WTC11 (cell line): ENCODE measurements around the gene MARK2.

ENCODE experiments used
- CTCF ChIP-seq: fragments of 200-600 bp; IDR thresholded peaks from 2 replicates; pipeline ENCODE4 v1.8.0; 2022; ENCODE audit warnings: antibody characterized with exemption
- ELF4 ChIP-seq: sonication (generic); formaldehyde crosslinking; IDR thresholded peaks from 2 replicates; pipeline ENCODE4 v1.8.1; 2022; ENCODE audit warnings: low read depth, mild to moderate bottlenecking, moderate library complexity, missing genetic modification reagents
- ESRRA ChIP-seq: sonication (generic); formaldehyde crosslinking; IDR thresholded peaks from 2 replicates; pipeline ENCODE4 v1.8.1; 2022; ENCODE audit warnings: mild to moderate bottlenecking, missing genetic modification reagents, borderline replicate concordance
- GABPB1 ChIP-seq: sonication (generic); formaldehyde crosslinking; IDR thresholded peaks from 2 replicates; pipeline ENCODE4 v1.8.1; 2023; ENCODE audit warnings: mild to moderate bottlenecking, missing genetic modification reagents
- JUN ChIP-seq: sonication (generic); formaldehyde crosslinking; IDR thresholded peaks from 2 replicates; pipeline ENCODE4 v1.8.0; 2023; ENCODE audit warnings: mild to moderate bottlenecking, missing genetic modification reagents
- NFYB ChIP-seq: sonication (generic); formaldehyde crosslinking; conservative IDR thresholded peaks from 2 replicates; pipeline ENCODE4 v1.8.0; 2022; ENCODE audit warnings: low read depth, missing genetic modification reagents
- NR3C1 ChIP-seq: sonication (generic); formaldehyde crosslinking; conservative IDR thresholded peaks from 2 replicates; pipeline ENCODE4 v1.8.1; 2023; ENCODE audit warnings: low read depth, mild to moderate bottlenecking, missing genetic modification reagents
- SP1 ChIP-seq: sonication (generic); formaldehyde crosslinking; conservative IDR thresholded peaks from 2 replicates; pipeline ENCODE4 v1.8.1; 2022; ENCODE audit warnings: missing genetic modification reagents
- TCF7 ChIP-seq: sonication (generic); formaldehyde crosslinking; IDR thresholded peaks from 2 replicates; pipeline ENCODE4 v1.8.0; 2022; ENCODE audit warnings: mild to moderate bottlenecking, low read depth, missing genetic modification reagents, moderate library complexity
- USF1 ChIP-seq: sonication (generic); formaldehyde crosslinking; IDR thresholded peaks from 2 replicates; pipeline ENCODE4 v1.8.0; 2022; ENCODE audit warnings: mild to moderate bottlenecking, missing genetic modification reagents
- USF2 ChIP-seq: sonication (generic); formaldehyde crosslinking; IDR thresholded peaks from 2 replicates; pipeline ENCODE4 v1.8.1; 2023; ENCODE audit warnings: mild to moderate bottlenecking, missing genetic modification reagents, moderate library complexity
- ZNF396 ChIP-seq: fragments of 250-450 bp; sonication (Bioruptor Pico); IDR thresholded peaks from 2 replicates; pipeline ENCODE4 v1.8.0; 2021; ENCODE audit warnings: mild to moderate bottlenecking, moderate library complexity, borderline replicate concordance

DNA sequence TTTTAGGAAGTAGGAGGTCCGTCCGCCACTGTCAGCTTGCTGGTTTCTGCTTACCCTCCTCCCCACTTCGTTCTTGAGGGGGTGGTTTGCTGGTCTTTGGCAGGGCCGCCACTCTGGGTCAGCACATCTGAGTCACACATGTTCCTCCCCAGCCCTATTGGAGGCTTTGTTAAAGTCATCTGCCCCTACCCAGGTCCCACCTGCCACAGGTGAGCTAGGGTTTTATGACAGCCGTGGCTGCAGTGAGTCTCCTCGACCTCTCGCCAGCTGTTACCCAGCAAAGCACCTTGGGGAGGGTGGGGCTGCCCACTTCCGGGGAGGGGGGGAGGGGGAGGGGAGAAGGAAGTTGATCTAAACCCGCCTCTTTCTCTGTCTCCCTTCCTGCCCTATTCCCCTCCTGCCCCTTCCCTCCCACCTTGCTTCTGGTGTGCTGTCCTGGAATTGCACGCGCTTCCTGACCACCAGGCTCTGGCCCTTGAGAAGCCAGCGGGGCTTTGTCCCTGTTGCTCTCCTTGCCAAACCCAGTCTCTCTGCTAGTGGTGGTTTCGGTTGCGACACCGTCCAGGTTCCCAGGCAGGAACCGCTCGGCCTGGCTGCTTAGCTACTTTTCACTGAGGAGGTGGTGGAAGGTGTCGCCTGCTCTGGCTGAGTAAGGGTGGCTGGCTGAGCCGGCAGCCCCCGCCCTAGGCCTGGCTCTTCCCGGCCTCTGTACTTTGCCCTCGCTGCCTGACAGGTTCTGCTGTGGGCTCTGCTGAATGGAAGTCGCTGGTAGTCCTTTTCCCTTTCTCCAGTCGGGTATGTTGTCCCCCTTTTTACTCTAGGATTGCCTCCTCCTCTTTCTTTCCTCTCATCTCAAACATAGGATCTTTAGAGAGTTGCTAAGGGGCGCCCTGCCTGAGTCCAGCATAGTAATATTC, 49.5 kb downstream of the MARK2 start:
- no peak for TF ChIP-seq JUN
- TF ChIP-seq CTCF = no peak
- TF ChIP-seq SP1 (CRISPR knock-in tag) = no peak
- TF ChIP-seq GABPB1 = no peak
- 0 out of 2 replicates have a peak, but pooled peaks have one; percentile 20 for TF ChIP-seq USF1
- TF ChIP-seq ZNF396 (CRISPR knock-in tag) = no peak
- TF ChIP-seq TCF7 (CRISPR knock-in tag) = no peak
- no peak for TF ChIP-seq USF2
- TF ChIP-seq ESRRA = no peak
- TF ChIP-seq NFYB (CRISPR knock-in tag) = no peak
- no peak for TF ChIP-seq NR3C1 (CRISPR knock-in tag)
- TF ChIP-seq ELF4 (CRISPR knock-in tag) = no peak
